Keratinocyte (primary cell): ENCODE data around the gene GALNT2. TPM values are rescaled to one million over a fixed set of nuclear protein-coding genes. Genes with fewer than 3 reads are reported as not detected.

Experiments
- DNase-seq: peaks from one replicate; pipeline ENCODE4 v3.0.0-alpha.2; 2011; ENCODE audit warnings: low read depth, missing footprints, low spot score
- FAIRE-seq: peaks from 2 replicates; lab custom pipeline; 2011; peaks lifted over from hg19 to GRCh38; lab: Jason Lieb, UNC
- H2AFZ ChIP-seq: 2 replicates; pipeline ENCODE4 v1.6.0; 2012; ENCODE audit warnings: low read length, control low read depth, inconsistent platforms; ENCODE audit not compliant: control insufficient read depth
- H3K27ac ChIP-seq: 2 replicates; pipeline ENCODE4 v1.5.1; 2011; ENCODE audit warnings: low read length; ENCODE audit not compliant: control insufficient read depth, insufficient read depth
- H3K27me3 ChIP-seq: 3 replicates; pipeline ENCODE4 v1.6.0; 2011; ENCODE audit warnings: low read length; ENCODE audit not compliant: control insufficient read depth, insufficient read depth; ENCODE audit errors: extremely low read depth
- H3K36me3 ChIP-seq, 2 experiments: 2 replicates in 1 of 2; 3 replicates in 1 of 2; pipeline ENCODE4 v1.5.1; 2011; ENCODE audit warnings: low read length in 2 of 2, mild to moderate bottlenecking in 1 of 2; ENCODE audit not compliant: control insufficient read depth in 2 of 2, insufficient read depth in 2 of 2; ENCODE audit errors: extremely low read depth in 1 of 2
- H3K4me1 ChIP-seq: 3 replicates; pipeline ENCODE4 v1.5.1; 2011; ENCODE audit warnings: low read length; ENCODE audit not compliant: control insufficient read depth, insufficient read depth; ENCODE audit errors: extremely low read depth
- H3K4me2 ChIP-seq: 3 replicates; pipeline ENCODE4 v1.6.0; 2011; ENCODE audit warnings: low read depth, low read length; ENCODE audit not compliant: control insufficient read depth, insufficient read depth; ENCODE audit errors: extremely low read depth
- H3K4me3 ChIP-seq, 3 experiments: fragments of 200-600 bp in 1 of 3; sonication (generic) in 1 of 3; 2 replicates in 2 of 3; 3 replicates in 1 of 3; pipeline ENCODE4 v1.5.1; 2011 to 2016; ENCODE audit warnings: low read length in 3 of 3, mild to moderate bottlenecking in 3 of 3, control low read depth in 2 of 3, inconsistent platforms in 1 of 3, low read depth in 1 of 3, mixed read lengths in 1 of 3, mixed run types in 1 of 3, moderate library complexity in 1 of 3; ENCODE audit not compliant: control insufficient read depth in 2 of 3, insufficient read depth in 2 of 3; ENCODE audit errors: extremely low read depth in 1 of 3
- H3K79me2 ChIP-seq: 2 replicates; pipeline ENCODE4 v1.6.0; 2012; ENCODE audit warnings: low read length; ENCODE audit not compliant: control insufficient read depth, insufficient read depth
- H3K9ac ChIP-seq: 3 replicates; pipeline ENCODE4 v1.6.0; 2011; ENCODE audit warnings: low read length; ENCODE audit not compliant: control insufficient read depth, insufficient read depth; ENCODE audit errors: extremely low read depth
- H3K9me1 ChIP-seq: 3 replicates; pipeline ENCODE4 v1.6.0; 2011; ENCODE audit warnings: low read length; ENCODE audit not compliant: control insufficient read depth, insufficient read depth; ENCODE audit errors: extremely low read depth
- H3K9me3 ChIP-seq: 2 replicates; pipeline ENCODE4 v1.5.1; 2012; ENCODE audit warnings: low read depth, low read length; ENCODE audit not compliant: control insufficient read depth
- H4K20me1 ChIP-seq: 3 replicates; pipeline ENCODE4 v1.6.0; 2011; ENCODE audit warnings: low read length; ENCODE audit not compliant: control insufficient read depth, insufficient read depth; ENCODE audit errors: extremely low read depth
- EZH2 ChIP-seq: IDR thresholded peaks from one replicate; pipeline ENCODE4 v1.6.1; 2012; ENCODE audit warnings: inconsistent platforms, mild to moderate bottlenecking, low read length, moderate library complexity
- dilution Hi-C: fragments of 300-500 bp; cut with MboI; formaldehyde crosslinking; loops from one replicate; pipeline ENCODE4 v1.7.0; 2020; ENCODE audit warnings: low sequenced_read_pairs; ENCODE audit not compliant: extremely low pct_ligation_motif_present
- polyA plus RNA-seq, 5 experiments: library from polyadenylated mRNA; depleted of rRNA in 3 of 5; stranded (reverse) in 3 of 5; stranded (forward) in 1 of 5; unstranded in 1 of 5; fragments of >200 nt; gene quantifications; 1 replicate in 1 of 5; 2 replicates in 3 of 5; 3 replicates in 1 of 5; pipeline versions ENCODE4 v1.2.1 to v1.2.3, GENCODE V29; 2011 to 2012; ENCODE audit warnings: missing spikeins in 2 of 5, low read depth in 1 of 5, low replicate concordance in 1 of 5
- TF ChIP-seq, protein P1 (sequence below), 3 experiments: IDR thresholded peaks in 1 of 3; conservative IDR thresholded peaks in 1 of 3; optimal IDR thresholded peaks in 1 of 3; 2 replicates in 2 of 3; 3 replicates in 1 of 3; pipeline versions ENCODE3 to v1.5.1; 2011; ENCODE audit warnings: low read length in 3 of 3, mild to moderate bottlenecking in 3 of 3, moderate library complexity in 2 of 3, control low read depth in 1 of 3, inconsistent platforms in 1 of 3; ENCODE audit not compliant: insufficient read depth in 2 of 3; ENCODE audit errors: extremely low read depth in 1 of 3

Gene GALNT2
- polyA plus RNA-seq, 1 donor (not counting 4 experiments of a cell fraction or from before 2014, with no cell fraction given), result 61.7 TPM

DNA sequence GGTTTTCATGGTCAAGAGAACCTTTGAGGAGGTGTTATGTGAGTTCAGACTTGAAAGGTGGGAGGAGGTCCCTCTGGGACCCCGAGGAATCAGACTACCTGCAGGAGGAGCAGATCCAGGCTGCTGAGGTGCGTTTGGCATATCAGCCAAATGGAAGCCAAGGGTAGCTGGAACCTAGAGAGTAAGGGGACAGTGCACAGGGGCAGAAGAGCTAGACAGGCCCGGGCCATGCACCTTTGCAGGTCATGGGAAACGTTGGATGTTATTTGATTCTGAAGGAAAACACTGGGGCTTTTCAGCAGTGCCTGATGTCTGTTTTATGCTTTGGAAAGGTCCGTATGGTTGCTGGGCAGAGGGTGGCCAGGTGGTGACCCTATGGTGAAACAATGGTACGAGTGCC, 189.9 kb downstream of the GALNT2 start:
- dilution Hi-C loops, result no loop called here
- Histone ChIP-seq H3K9me3 (no peaks in the 10 kb centered on the region), H3K9ac (no peak overlapping the region), H3K4me2 (no peak overlapping the region), H3K4me3 (no peak overlapping the region), H3K9me1 (no peaks in the 10 kb centered on the region), H3K36me3 (peaks cover 8 to 23% of the 10 kb centered on the region in 2 experiments), H3K27me3 (no peaks in the 10 kb centered on the region), H4K20me1 (peaks cover 4% of the 10 kb centered on the region), H3K4me1 (no peaks in the 10 kb centered on the region), H3K79me2 (no peaks in the 10 kb centered on the region), H2AFZ (no peak overlapping the region), H3K27ac (no peak overlapping the region)
- no peak for FAIRE-seq
- no peak for DNase-seq
- TF ChIP-seq, protein P1, sequence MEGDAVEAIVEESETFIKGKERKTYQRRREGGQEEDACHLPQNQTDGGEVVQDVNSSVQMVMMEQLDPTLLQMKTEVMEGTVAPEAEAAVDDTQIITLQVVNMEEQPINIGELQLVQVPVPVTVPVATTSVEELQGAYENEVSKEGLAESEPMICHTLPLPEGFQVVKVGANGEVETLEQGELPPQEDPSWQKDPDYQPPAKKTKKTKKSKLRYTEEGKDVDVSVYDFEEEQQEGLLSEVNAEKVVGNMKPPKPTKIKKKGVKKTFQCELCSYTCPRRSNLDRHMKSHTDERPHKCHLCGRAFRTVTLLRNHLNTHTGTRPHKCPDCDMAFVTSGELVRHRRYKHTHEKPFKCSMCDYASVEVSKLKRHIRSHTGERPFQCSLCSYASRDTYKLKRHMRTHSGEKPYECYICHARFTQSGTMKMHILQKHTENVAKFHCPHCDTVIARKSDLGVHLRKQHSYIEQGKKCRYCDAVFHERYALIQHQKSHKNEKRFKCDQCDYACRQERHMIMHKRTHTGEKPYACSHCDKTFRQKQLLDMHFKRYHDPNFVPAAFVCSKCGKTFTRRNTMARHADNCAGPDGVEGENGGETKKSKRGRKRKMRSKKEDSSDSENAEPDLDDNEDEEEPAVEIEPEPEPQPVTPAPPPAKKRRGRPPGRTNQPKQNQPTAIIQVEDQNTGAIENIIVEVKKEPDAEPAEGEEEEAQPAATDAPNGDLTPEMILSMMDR (optimal IDR thresholded peaks at IDR 0.05 in 1 of 3, IDR thresholded peaks at IDR 0.05 in 1 of 3, conservative IDR thresholded peaks at IDR 0.05 in 1 of 3; ENCODE audit: extremely low read depth in 1 of 3, insufficient read depth in 2 of 3, low read length in 3 of 3), result no peak
- no peak for TF ChIP-seq EZH2

GRCh38 chr1:230259621-230260020, 192.6 kb downstream of the GALNT2 start:
- peaks cover 12 to 35% of the 10 kb centered on the region in 2 experiments for H3K36me3 ChIP-seq
- H3K4me1 ChIP-seq, result no peaks in the 10 kb centered on the region
- no peak for FAIRE-seq

More at GRCh38 chr1:230259621-230260020, 192.6 kb downstream of the GALNT2 start:
- Histone ChIP-seq H3K79me2 (no peaks in the 10 kb centered on the region), H3K4me2 (no peak overlapping the region), H2AFZ (no peak overlapping the region), H3K27ac (no peak overlapping the region), H3K9me1 (no peaks in the 10 kb centered on the region), H3K4me3 (no peak overlapping the region), H3K9ac (no peak overlapping the region), H3K27me3 (no peaks in the 10 kb centered on the region), H4K20me1 (no peaks in the 10 kb centered on the region), H3K9me3 (no peaks in the 10 kb centered on the region)
- TF ChIP-seq, protein P1 (optimal IDR thresholded peaks at IDR 0.05 in 1 of 3, IDR thresholded peaks at IDR 0.05 in 1 of 3, conservative IDR thresholded peaks at IDR 0.05 in 1 of 3; ENCODE audit: extremely low read depth in 1 of 3, insufficient read depth in 2 of 3, low read length in 3 of 3), result no peak
- TF ChIP-seq EZH2, result no peak
- DNase-seq, result no peak
- dilution Hi-C loops, result no loop called here
